BLaER1 treated with 17β-estradiol and CSF1 and Interleukin-3, amounts not matched to agents 10 nM and 100 nM (cell line): Measurements from ENCODE around the gene UIMC1.
"Not testable (repeated sequence)": the region's sequence is repeated elsewhere in the genome, so short reads cannot be mapped to it uniquely, and the experiment has no call there.

Experiments
- H3K27ac ChIP-seq, 11 experiments: shearing (Covaris generic); formaldehyde crosslinking; 2 replicates each; pipeline ENCODE4 v1.8.1; 2022
- H3K27me3 ChIP-seq, 11 experiments: shearing (Covaris generic); formaldehyde crosslinking; 2 replicates each; pipeline ENCODE4 v1.8.1; 2022
- H3K36me3 ChIP-seq, 11 experiments: shearing (Covaris generic); formaldehyde crosslinking; 2 replicates each; pipeline ENCODE4 v1.8.1; 2022
- H3K4me1 ChIP-seq, 10 experiments: shearing (Covaris generic); formaldehyde crosslinking; 2 replicates each; pipeline ENCODE4 v1.8.1; 2022
- H3K4me2 ChIP-seq, 11 experiments: shearing (Covaris generic); formaldehyde crosslinking; 2 replicates each; pipeline ENCODE4 v1.8.1; 2022
- H3K4me3 ChIP-seq, 10 experiments: shearing (Covaris generic); formaldehyde crosslinking; 2 replicates each; pipeline ENCODE4 v1.8.1; 2022
- H3K9ac ChIP-seq, 11 experiments: shearing (Covaris generic); formaldehyde crosslinking; 2 replicates each; pipeline ENCODE4 v1.8.1; 2022
- H3K9me3 ChIP-seq, 11 experiments: shearing (Covaris generic); formaldehyde crosslinking; replicated peaks in 1 of 11; 2 replicates each; pipeline ENCODE4 v1.8.1; 2022
- H4K20me1 ChIP-seq, 11 experiments: shearing (Covaris generic); formaldehyde crosslinking; 2 replicates each; pipeline ENCODE4 v1.8.1; 2022
- Cebpa-rat ChIP-seq, 11 experiments: shearing (Covaris generic); IDR thresholded peaks; 2 replicates each; pipeline ENCODE4 v1.8.1; 2022

UIMC1 gene

GRCh38 chr5:177003649-177004048, 2.9 kb downstream of the UIMC1 start:
- Histone ChIP-seq H3K4me3 (no peak overlapping the region), H3K4me1 (peaks cover 19 to 31% (median 22%) of the 10 kb centered on the region in 10 experiments), H4K20me1 (peaks cover 61 to 76% (median 72%) of the 10 kb centered on the region in 11 experiments), H3K9ac (peak overlapping the region in 1 of 11 experiments; percentile 95; a peak in 2 of 22 replicates), H3K9me3 (peaks cover 5 to 21% (median 9%) of the 10 kb centered on the region in 11 experiments; a peak in 13 of 22 replicates), H3K27me3 (no peaks in the 10 kb centered on the region), H3K27ac (no peak overlapping the region; a peak in 1 of 22 replicates), H3K36me3 (peaks cover 4 to 58% (median 40%) of the 10 kb centered on the region in 11 experiments; a peak in 21 of 22 replicates), H3K4me2 (peak overlapping the region in 10 of 11 experiments; percentile 15 to 89 (median 82); a peak in 15 of 22 replicates)
- TF ChIP-seq Cebpa-rat (IDR thresholded peaks at IDR 0.05), result no peak

- not testable (repeated sequence) for H3K4me3 ChIP-seq, H3K9ac ChIP-seq, H3K4me2 ChIP-seq, H3K27me3 ChIP-seq, H3K27ac ChIP-seq
- H3K9me3 ChIP-seq, result peaks cover 10 to 47% (median 30%) of the 10 kb centered on the region in 11 experiments
- H4K20me1 ChIP-seq, result peaks cover 68 to 100% (median 98%) of the 10 kb centered on the region in 11 experiments
- H3K4me1 ChIP-seq, result peaks cover 10 to 55% (median 32%) of the 10 kb centered on the region in 10 experiments
- H3K36me3 ChIP-seq, result peaks cover 10 to 93% (median 69%) of the 10 kb centered on the region in 11 experiments; a peak in 21 of 22 replicates
Observed at GRCh38 chr5:176999526-176999925, 7.1 kb downstream of the UIMC1 start.

- Histone ChIP-seq H3K4me1 (peaks cover 3 to 51% (median 27%) of the 10 kb centered on the region in 10 experiments; a peak in 19 of 20 replicates), H3K36me3 (peaks cover 10 to 93% (median 75%) of the 10 kb centered on the region in 11 experiments; a peak in 21 of 22 replicates), H3K4me3 (no peak overlapping the region), H3K27me3 (no peaks in the 10 kb centered on the region), H3K27ac (no peak overlapping the region), H3K9ac (no peak overlapping the region), H4K20me1 (peaks cover 64 to 100% (median 95%) of the 10 kb centered on the region in 11 experiments; a peak in 20 of 22 replicates), H3K9me3 (peaks cover 16 to 54% (median 36%) of the 10 kb centered on the region in 11 experiments), H3K4me2 (no peak overlapping the region)
- TF ChIP-seq Cebpa-rat (IDR thresholded peaks at IDR 0.05), result no peak
Observed at GRCh38 chr5:176998828-176999227, 7.8 kb downstream of the UIMC1 start.

GRCh38 chr5:176996780-176997179, 9.8 kb downstream of the UIMC1 start:
- Histone ChIP-seq H3K27ac (peak overlapping the region in 9 of 11 experiments; percentile 1 to 82 (median 73); a peak in 13 of 22 replicates), H3K4me2 (peak overlapping the region in 5 of 11 experiments; percentile 3 to 8 (median 8); a peak in 5 of 22 replicates), H3K9me3 (peaks cover 16 to 65% (median 54%) of the 10 kb centered on the region in 11 experiments), H3K27me3 (no peaks in the 10 kb centered on the region), H3K36me3 (peaks cover 17 to 93% (median 75%) of the 10 kb centered on the region in 11 experiments; a peak in 21 of 22 replicates), H4K20me1 (peaks cover 45 to 100% (median 95%) of the 10 kb centered on the region in 11 experiments; a peak in 20 of 22 replicates), H3K4me3 (no peak overlapping the region), H3K9ac (no peak overlapping the region; a peak in 1 of 22 replicates), H3K4me1 (peaks cover 0 to 44% (median 23%) of the 10 kb centered on the region in 10 experiments; a peak in 17 of 20 replicates)
- no peak for TF ChIP-seq Cebpa-rat (IDR thresholded peaks at IDR 0.05)

GRCh38 chr5:176995896-176996767, 10.4 kb downstream of the UIMC1 start:
- Histone ChIP-seq H3K4me2 (peak overlapping the region in 5 of 11 experiments; percentile 3 to 8 (median 8); a peak in 4 of 22 replicates), H3K9me3 (peaks cover 16 to 71% (median 58%) of the 10 kb centered on the region in 11 experiments), H3K9ac (no peak overlapping the region; a peak in 2 of 22 replicates), H3K27ac (peak overlapping the region in 9 of 11 experiments; percentile 61 to 82 (median 73); a peak in 16 of 22 replicates), H3K4me3 (no peak overlapping the region), H3K27me3 (no peaks in the 10 kb centered on the region), H3K36me3 (peaks cover 17 to 93% (median 75%) of the 10 kb centered on the region in 11 experiments; a peak in 21 of 22 replicates), H3K4me1 (peaks cover 0 to 41% (median 23%) of the 10 kb centered on the region in 10 experiments; a peak in 17 of 20 replicates), H4K20me1 (peaks cover 45 to 100% (median 96%) of the 10 kb centered on the region in 11 experiments; a peak in 20 of 22 replicates)
- no peak for TF ChIP-seq Cebpa-rat (IDR thresholded peaks at IDR 0.05)

GRCh38 chr5:176995122-176995490, 11.5 kb downstream of the UIMC1 start:
- TF ChIP-seq Cebpa-rat (IDR thresholded peaks at IDR 0.05), result no peak
- H3K9ac ChIP-seq, result peak overlapping the region in 7 of 11 experiments; percentile 11 to 67 (median 50); a peak in 9 of 22 replicates
- no peaks in the 10 kb centered on the region for H3K27me3 ChIP-seq
- peak overlapping the region; percentile 2 to 82 (median 70); a peak in 19 of 22 replicates for H3K27ac ChIP-seq
- H3K9me3 ChIP-seq, result peaks cover 16 to 71% (median 60%) of the 10 kb centered on the region in 11 experiments
- H3K4me1 ChIP-seq, result peaks cover 0 to 36% (median 23%) of the 10 kb centered on the region in 10 experiments; a peak in 17 of 20 replicates
- H3K4me2 ChIP-seq, result peak overlapping the region in 9 of 11 experiments; percentile 1 to 41 (median 18); a peak in 8 of 22 replicates
- H4K20me1 ChIP-seq, result peaks cover 38 to 100% (median 96%) of the 10 kb centered on the region in 11 experiments; a peak in 20 of 22 replicates
- no peak overlapping the region for H3K4me3 ChIP-seq
- peaks cover 17 to 93% (median 71%) of the 10 kb centered on the region in 11 experiments; a peak in 21 of 22 replicates for H3K36me3 ChIP-seq

GRCh38 chr5:176994460-176995121, 12.0 kb downstream of the UIMC1 start:
- Histone ChIP-seq H3K27ac (peak overlapping the region; percentile 2 to 82 (median 73); a peak in 19 of 22 replicates), H3K4me1 (peaks cover 0 to 36% (median 23%) of the 10 kb centered on the region in 10 experiments; a peak in 17 of 20 replicates), H3K4me2 (peak overlapping the region in 9 of 11 experiments; percentile 1 to 41 (median 18); a peak in 9 of 22 replicates), H3K4me3 (no peak overlapping the region), H4K20me1 (peaks cover 33 to 100% (median 95%) of the 10 kb centered on the region in 11 experiments; a peak in 20 of 22 replicates), H3K36me3 (peaks cover 17 to 93% (median 69%) of the 10 kb centered on the region in 11 experiments; a peak in 21 of 22 replicates), H3K9me3 (peaks cover 16 to 67% (median 59%) of the 10 kb centered on the region in 11 experiments), H3K9ac (peak overlapping the region in 7 of 11 experiments; percentile 11 to 67 (median 50); a peak in 9 of 22 replicates), H3K27me3 (no peaks in the 10 kb centered on the region)
- peak in 9 of 11 experiments; percentile 54 to 91 (median 66); a peak in 15 of 22 replicates for TF ChIP-seq Cebpa-rat (IDR thresholded peaks at IDR 0.05)

- H4K20me1 ChIP-seq, result peaks cover 31 to 100% (median 98%) of the 10 kb centered on the region in 11 experiments; a peak in 19 of 22 replicates
- H3K4me1 ChIP-seq, result peaks cover 0 to 35% (median 23%) of the 10 kb centered on the region in 10 experiments; a peak in 17 of 20 replicates
- not testable (repeated sequence) for H3K27me3 ChIP-seq, H3K4me3 ChIP-seq, H3K9ac ChIP-seq, H3K4me2 ChIP-seq
- H3K9me3 ChIP-seq, result peaks cover 16 to 71% (median 61%) of the 10 kb centered on the region in 11 experiments
- H3K36me3 ChIP-seq, result peaks cover 14 to 91% (median 74%) of the 10 kb centered on the region in 11 experiments; a peak in 21 of 22 replicates
- H3K27ac ChIP-seq, result peak overlapping the region in 7 of 11 experiments; percentile 66 to 82 (median 77); a peak in 8 of 22 replicates
Observed at GRCh38 chr5:176993081-176993480, 13.5 kb downstream of the UIMC1 start.
